ENCODE results near the gene CELA1. TPM values are rescaled to one million over a fixed set of nuclear protein-coding genes. Genes with fewer than 3 reads are reported as not detected.

CELA1 gene
- polyA plus RNA-seq, 1 of the 3 experiments (the other 2 are of a cell fraction): 0.05 TPM

GRCh38 chr12:51368640-51369517, 22.4 kb upstream of the CELA1 start:
- H3K79me2 ChIP-seq (ENCODE audit: insufficient read depth): no peaks in the 10 kb centered on the region
- WGBS (ENCODE audit: low lambda C conversion rate): 90% methylated on average over 12 of the region's 17 CpGs

More at GRCh38 chr12:51368640-51369517, 22.4 kb upstream of the CELA1 start:
- H4K20me1 ChIP-seq (ENCODE audit: insufficient read depth): no peaks in the 10 kb centered on the region
- no peaks in the 10 kb centered on the region for H3K27me3 ChIP-seq (ENCODE audit: insufficient read depth)
- H3K4me1 ChIP-seq (ENCODE audit: control insufficient read depth in 1 of 2, insufficient read depth in 2 of 2, low read depth in 1 of 2, low read length in 1 of 2): peaks cover 8 to 29% of the 10 kb centered on the region in 2 experiments; a peak in 3 of 4 replicates
- H3K9me3 ChIP-seq: no peaks in the 10 kb centered on the region
- no peak overlapping the region for H3K9ac ChIP-seq
- H3F3A ChIP-seq (replicated peaks; ENCODE audit: insufficient read depth): peaks cover 7% of the 10 kb centered on the region
- ChIA-PET POLR2A (no interaction called here), CTCF (interaction anchor here (1.0 to 1.2 kb wide), 2 partner anchors 10 to 28 kb away, joined by 4 read pairs; no protein-coding TSS in a partner anchor)
- TF ChIP-seq TCF12 (IDR thresholded peaks at IDR 0.05): no peak
- TF ChIP-seq RXRA (IDR thresholded peaks at IDR 0.05; ENCODE audit: borderline replicate concordance, low read depth): no peak
- no peak for TF ChIP-seq PBX3 (IDR thresholded peaks at IDR 0.05)
- TF ChIP-seq POLR2AphosphoS5 (IDR thresholded peaks at IDR 0.05; ENCODE audit: low read depth, low read length): no peak
- no peak for TF ChIP-seq ZBTB33 (IDR thresholded peaks at IDR 0.05; ENCODE audit: borderline replicate concordance, low read depth)
- no peak for TF ChIP-seq CHD2 (IDR thresholded peaks at IDR 0.05; ENCODE audit: low read length, partially characterized antibody)
- no peak for TF ChIP-seq SMC3 (IDR thresholded peaks at IDR 0.05; ENCODE audit: low read depth, low read length)
- no peak for TF ChIP-seq TEAD4 (IDR thresholded peaks at IDR 0.05; ENCODE audit: borderline replicate concordance, insufficient read depth)
- no peak for TF ChIP-seq GABPA (IDR thresholded peaks at IDR 0.05; ENCODE audit: low read depth)
- no peak for TF ChIP-seq MEF2A (IDR thresholded peaks at IDR 0.05; ENCODE audit: borderline replicate concordance, low read depth)
- no peak for TF ChIP-seq FOSL2 (IDR thresholded peaks at IDR 0.05; ENCODE audit: borderline replicate concordance, low read depth)
- no peak for TF ChIP-seq ELF1 (IDR thresholded peaks at IDR 0.05)
- TF ChIP-seq USF1 (IDR thresholded peaks at IDR 0.05; ENCODE audit: borderline replicate concordance, low read depth): no peak
- no peak for TF ChIP-seq JUND (IDR thresholded peaks at IDR 0.05)
- TF ChIP-seq EZH2phosphoT487 (IDR thresholded peaks at IDR 0.05; ENCODE audit: borderline replicate concordance, low read depth): no peak
- TF ChIP-seq NFIC (IDR thresholded peaks at IDR 0.05; ENCODE audit: borderline replicate concordance): no peak
- no peak for TF ChIP-seq REST (IDR thresholded peaks at IDR 0.05; ENCODE audit: low read depth, low read length)
- no peak for DNase-seq
- H3K36me3 ChIP-seq (replicated peaks in 1 of 2; ENCODE audit: control insufficient read depth in 1 of 2, insufficient read depth in 2 of 2, low read length in 1 of 2): no peaks in the 10 kb centered on the region
- H3K4me2 ChIP-seq: no peak overlapping the region
- H3K9me2 ChIP-seq: no peaks in the 10 kb centered on the region
- no peak overlapping the region for H2AFZ ChIP-seq (ENCODE audit: low read depth)
- H3K4me3 ChIP-seq (ENCODE audit: low read depth in 2 of 2, low read length in 1 of 2): no peak overlapping the region
- no peak overlapping the region; a peak in 1 of 4 replicates for H3K27ac ChIP-seq (ENCODE audit: low read depth in 2 of 2, low read length in 1 of 2)

Data from SK-N-SH (cell line).